Prostate gland (tissue), 2 donors: ENCODE measurements around the gene PRICKLE2.

Experiments used
- POLR2AphosphoS5 ChIP-seq: sonication (generic); formaldehyde crosslinking; IDR thresholded peaks from one replicate; pipeline ENCODE4 v1.6.1; 2017; ENCODE audit warnings: antibody characterized with exemption
- TF ChIP-seq, protein P1 (sequence below), 4 experiments: fragments of 200-600 bp in 2 of 4; fragments of 450-650 bp in 2 of 4; sonication (generic) in 2 of 4; IDR thresholded peaks; 1 replicate in 3 of 4; 2 replicates in 1 of 4; pipeline ENCODE4 v1.5.1; 2016 to 2019; ENCODE audit warnings: antibody characterized with exemption in 4 of 4, mild to moderate bottlenecking in 2 of 4, moderate library complexity in 2 of 4

DNA sequence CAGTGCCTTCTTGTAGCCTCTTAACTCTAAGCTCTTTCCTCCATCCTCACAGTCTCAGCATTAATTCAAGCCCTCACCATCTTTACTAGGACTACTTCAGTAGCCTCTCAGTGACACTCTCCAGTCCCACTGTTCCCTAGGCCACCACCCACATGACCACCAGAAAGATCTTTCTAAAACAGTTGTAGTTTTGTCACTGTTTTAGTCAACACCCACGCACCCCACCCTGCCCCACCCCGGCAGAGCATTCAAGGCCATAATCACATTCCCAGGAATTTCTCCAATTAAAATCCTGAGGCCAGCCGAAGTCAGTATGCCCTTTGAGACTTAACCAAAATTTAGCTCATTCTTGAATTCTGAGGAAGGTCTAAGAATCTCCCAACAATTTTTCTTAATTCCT is 170.8 kb downstream of the PRICKLE2 start:
- TF ChIP-seq, protein P1, sequence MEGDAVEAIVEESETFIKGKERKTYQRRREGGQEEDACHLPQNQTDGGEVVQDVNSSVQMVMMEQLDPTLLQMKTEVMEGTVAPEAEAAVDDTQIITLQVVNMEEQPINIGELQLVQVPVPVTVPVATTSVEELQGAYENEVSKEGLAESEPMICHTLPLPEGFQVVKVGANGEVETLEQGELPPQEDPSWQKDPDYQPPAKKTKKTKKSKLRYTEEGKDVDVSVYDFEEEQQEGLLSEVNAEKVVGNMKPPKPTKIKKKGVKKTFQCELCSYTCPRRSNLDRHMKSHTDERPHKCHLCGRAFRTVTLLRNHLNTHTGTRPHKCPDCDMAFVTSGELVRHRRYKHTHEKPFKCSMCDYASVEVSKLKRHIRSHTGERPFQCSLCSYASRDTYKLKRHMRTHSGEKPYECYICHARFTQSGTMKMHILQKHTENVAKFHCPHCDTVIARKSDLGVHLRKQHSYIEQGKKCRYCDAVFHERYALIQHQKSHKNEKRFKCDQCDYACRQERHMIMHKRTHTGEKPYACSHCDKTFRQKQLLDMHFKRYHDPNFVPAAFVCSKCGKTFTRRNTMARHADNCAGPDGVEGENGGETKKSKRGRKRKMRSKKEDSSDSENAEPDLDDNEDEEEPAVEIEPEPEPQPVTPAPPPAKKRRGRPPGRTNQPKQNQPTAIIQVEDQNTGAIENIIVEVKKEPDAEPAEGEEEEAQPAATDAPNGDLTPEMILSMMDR (IDR thresholded peaks at IDR 0.05): no peak
- no peak for TF ChIP-seq POLR2AphosphoS5
